Neural cell (in vitro differentiated cells): ENCODE data around the gene LAIR2. TPM values are rescaled to one million over a fixed set of nuclear protein-coding genes. Genes with fewer than 3 reads are reported as not detected.

ENCODE experiments used
- H2AFZ ChIP-seq: fragments of 200-600, 300-800 bp; sonication (generic), shearing (Covaris generic); 2 replicates; pipeline ENCODE4 v1.6.0; 2014; ENCODE audit warnings: low read depth, mild to moderate bottlenecking, antibody characterized with exemption, low read length, moderate library complexity
- H3F3A ChIP-seq: fragments of 200-600 bp; shearing (Covaris generic); 2 replicates; pipeline ENCODE4 v1.6.1; 2016; ENCODE audit warnings: mild to moderate bottlenecking, moderate library complexity, mixed read lengths, antibody characterized with exemption, low read length; ENCODE audit not compliant: insufficient read depth, poor library complexity, severe bottlenecking
- H3K27ac ChIP-seq: fragments of 200-600, 300-800 bp; sonication (generic), shearing (Covaris generic); 2 replicates; pipeline ENCODE4 v1.5.1; 2014; ENCODE audit warnings: mild to moderate bottlenecking, low read length, moderate library complexity
- H3K27me3 ChIP-seq: fragments of 300-800, 200-600 bp; sonication (generic), shearing (Covaris generic); 2 replicates; pipeline ENCODE4 v1.6.0; 2014; ENCODE audit warnings: mild to moderate bottlenecking, low read depth, low read length, moderate library complexity; ENCODE audit not compliant: insufficient read depth
- H3K36me3 ChIP-seq: fragments of 300-800, 200-600 bp; sonication (generic), shearing (Covaris generic); 2 replicates; pipeline ENCODE4 v1.5.1; 2014; ENCODE audit warnings: mild to moderate bottlenecking, antibody characterized with exemption, low read length, moderate library complexity; ENCODE audit not compliant: insufficient read depth
- H3K4me2 ChIP-seq: fragments of 300-800, 200-600 bp; sonication (generic), shearing (Covaris generic); 2 replicates; pipeline ENCODE4 v1.6.0; 2014; ENCODE audit warnings: mild to moderate bottlenecking, low read length
- H3K4me3 ChIP-seq: fragments of 300-800, 200-600 bp; sonication (generic), shearing (Covaris generic); 2 replicates; pipeline ENCODE4 v1.5.1; 2014; ENCODE audit warnings: mild to moderate bottlenecking, low read length, moderate library complexity
- H3K79me2 ChIP-seq: fragments of 200-600 bp; shearing (Covaris generic); replicated peaks from 2 replicates; pipeline ENCODE4 v1.6.0; 2014; ENCODE audit warnings: mild to moderate bottlenecking, low read length, moderate library complexity; ENCODE audit not compliant: insufficient read depth
- H3K9ac ChIP-seq: fragments of 300-800, 200-600 bp; sonication (generic), shearing (Covaris generic); 2 replicates; pipeline ENCODE4 v1.6.1; 2016; ENCODE audit warnings: mild to moderate bottlenecking, low read length, mixed read lengths
- H3K9me2 ChIP-seq: fragments of 200-600 bp; shearing (Covaris generic); 2 replicates; pipeline ENCODE4 v1.6.1; 2016; ENCODE audit warnings: mild to moderate bottlenecking, low read length, mixed read lengths; ENCODE audit not compliant: insufficient read depth
- H3K9me3 ChIP-seq: fragments of 200-600, 300-800 bp; sonication (generic), shearing (Covaris generic); 2 replicates; pipeline ENCODE4 v1.6.1; 2016; ENCODE audit warnings: mild to moderate bottlenecking, mixed run types, low read length, moderate library complexity, mixed read lengths
- H4K20me1 ChIP-seq: fragments of 200-600 bp; shearing (Covaris generic); 2 replicates; pipeline ENCODE4 v1.6.1; 2016; ENCODE audit warnings: mild to moderate bottlenecking, mixed run types; ENCODE audit not compliant: insufficient read depth
- CTCF ChIP-seq: fragments of 450-650 bp; IDR thresholded peaks from 2 replicates; pipeline ENCODE4 v1.5.1; 2014; ENCODE audit warnings: antibody characterized with exemption, mild to moderate bottlenecking, moderate library complexity; ENCODE audit not compliant: poor library complexity, severe bottlenecking
- EP300 ChIP-seq: fragments of 450-650 bp; conservative IDR thresholded peaks from 2 replicates; pipeline ENCODE4 v1.6.1; 2014; ENCODE audit warnings: antibody characterized with exemption, mild to moderate bottlenecking, moderate library complexity; ENCODE audit not compliant: poor library complexity, severe bottlenecking
- EZH2 ChIP-seq: fragments of 200-600, 300-800 bp; shearing (Covaris generic), sonication (generic); IDR thresholded peaks from 2 replicates; pipeline ENCODE4 v1.6.1; 2014; ENCODE audit warnings: antibody characterized with exemption, low read length, borderline replicate concordance, mild to moderate bottlenecking; ENCODE audit not compliant: insufficient read depth, poor library complexity, severe bottlenecking
- MXI1 ChIP-seq: fragments of 450-650 bp; conservative IDR thresholded peaks from 2 replicates; pipeline ENCODE4 v1.6.1; 2014; ENCODE audit warnings: antibody characterized with exemption, mild to moderate bottlenecking; ENCODE audit not compliant: poor library complexity, severe bottlenecking
- POLR2AphosphoS5 ChIP-seq: IDR thresholded peaks from 2 replicates; pipeline ENCODE4 v1.6.1; 2012
- RAD21 ChIP-seq: fragments of 450-650 bp; conservative IDR thresholded peaks from 2 replicates; pipeline ENCODE4 v1.6.1; 2014; ENCODE audit warnings: antibody characterized with exemption, mild to moderate bottlenecking, moderate library complexity
- REST ChIP-seq: IDR thresholded peaks from 2 replicates; pipeline ENCODE4 v1.6.1; 2012; ENCODE audit warnings: borderline replicate concordance
- SMC3 ChIP-seq: fragments of 450-650 bp; conservative IDR thresholded peaks from 2 replicates; pipeline ENCODE4 v1.6.1; 2014; ENCODE audit warnings: antibody characterized with exemption, mild to moderate bottlenecking, moderate library complexity; ENCODE audit not compliant: poor library complexity
- TAF1 ChIP-seq: IDR thresholded peaks from 2 replicates; pipeline ENCODE4 v1.6.1; 2012; ENCODE audit warnings: low read depth
- polyA plus RNA-seq: library from polyadenylated mRNA; depleted of rRNA; stranded (reverse); fragments of >200 nt; gene quantifications from 2 replicates; pipeline ENCODE4 v1.2.3, GENCODE V29; 2014

LAIR2 gene
- polyA plus RNA-seq, 1 donor from 2014 or later = not detected

GRCh38 chr19:54484451-54484850 lies 18.2 kb upstream of the LAIR2 start:
- H3K9me3 ChIP-seq = no peaks in the 10 kb centered on the region
- H4K20me1 ChIP-seq = no peaks in the 10 kb centered on the region
- no peak overlapping the region for H3K4me3 ChIP-seq
- TF ChIP-seq CTCF (no peak), EP300 (no peak), REST (no peak), RAD21 (no peak), EZH2 (no peak), SMC3 (no peak), TAF1 (no peak), MXI1 (no peak), POLR2AphosphoS5 (no peak)
- H3K36me3 ChIP-seq = no peaks in the 10 kb centered on the region
- H3K4me2 ChIP-seq = no peak overlapping the region
- H3F3A ChIP-seq = no peaks in the 10 kb centered on the region
- no peaks in the 10 kb centered on the region for H3K79me2 ChIP-seq
- H3K27me3 ChIP-seq = no peaks in the 10 kb centered on the region
- H2AFZ ChIP-seq = no peak overlapping the region
- no peak overlapping the region for H3K27ac ChIP-seq
- H3K9me2 ChIP-seq = no peaks in the 10 kb centered on the region
- H3K9ac ChIP-seq = no peak overlapping the region

GRCh38 chr19:54485851-54486250 lies 16.8 kb upstream of the LAIR2 start:
- TF ChIP-seq RAD21 (no peak), POLR2AphosphoS5 (no peak), REST (no peak), MXI1 (no peak), TAF1 (no peak), CTCF (no peak), EP300 (no peak), SMC3 (no peak), EZH2 (no peak)
- H3K9me3 ChIP-seq = no peaks in the 10 kb centered on the region
- H3F3A ChIP-seq = no peaks in the 10 kb centered on the region
- H3K27ac ChIP-seq = no peak overlapping the region
- H2AFZ ChIP-seq = no peak overlapping the region
- no peaks in the 10 kb centered on the region for H3K9me2 ChIP-seq
- H3K27me3 ChIP-seq = no peaks in the 10 kb centered on the region
- H3K79me2 ChIP-seq = no peaks in the 10 kb centered on the region
- no peak overlapping the region for H3K4me3 ChIP-seq
- no peak overlapping the region for H3K9ac ChIP-seq
- no peak overlapping the region for H3K4me2 ChIP-seq
- H4K20me1 ChIP-seq = no peaks in the 10 kb centered on the region
- no peaks in the 10 kb centered on the region for H3K36me3 ChIP-seq
